Middle frontal gyrus (tissue), 1 donor: ENCODE results near the gene PATE1.

Source experiments
- DNase-seq: peaks from one replicate; pipeline ENCODE4 v3.0.0-alpha.2; 2015; ENCODE audit warnings: low spot score; ENCODE audit errors: extremely low spot score

Gene PATE1

GRCh38 chr11:125790825-125791224, 44.7 kb downstream of the PATE1 start:
- no peak for DNase-seq

- DNase-seq, result no peak
Measured at GRCh38 chr11:125797641-125798040, 51.6 kb downstream of the PATE1 start.
